Hepatocyte (in vitro differentiated cells): ENCODE data around the gene TMEM39B. TPM values are rescaled to one million over a fixed set of nuclear protein-coding genes. Genes with fewer than 3 reads are reported as not detected.

Experiments used
- DNase-seq: peaks from one replicate; pipeline ENCODE4 v3.0.0-alpha.2; 2016; ENCODE audit warnings: low spot score
- H2AFZ ChIP-seq: fragments of 200-600 bp; sonication (generic); 2 replicates; pipeline ENCODE4 v1.6.0; 2016; ENCODE audit warnings: antibody characterized with exemption, mild to moderate bottlenecking
- H3K27ac ChIP-seq: fragments of 200-600 bp; sonication (generic); 2 replicates; pipeline ENCODE4 v1.5.1; 2016; ENCODE audit warnings: mild to moderate bottlenecking
- H3K27me3 ChIP-seq: fragments of 200-600 bp; sonication (generic); 2 replicates; pipeline ENCODE4 v1.6.1; 2016
- H3K36me3 ChIP-seq: fragments of 200-600 bp; sonication (generic); replicated peaks from 2 replicates; pipeline ENCODE4 v1.5.1; 2016; ENCODE audit warnings: low read depth; ENCODE audit not compliant: insufficient read depth
- H3K4me1 ChIP-seq: fragments of 200-600 bp; sonication (generic); 2 replicates; pipeline ENCODE4 v1.5.1; 2016; ENCODE audit warnings: mild to moderate bottlenecking, moderate library complexity; ENCODE audit not compliant: insufficient read depth
- H3K4me2 ChIP-seq: fragments of 200-600 bp; sonication (generic); 2 replicates; pipeline ENCODE4 v1.6.0; 2016
- H3K4me3 ChIP-seq: fragments of 200-600 bp; sonication (generic); 2 replicates; pipeline ENCODE4 v1.5.1; 2016; ENCODE audit warnings: mild to moderate bottlenecking
- H3K79me2 ChIP-seq: fragments of 200-600 bp; sonication (generic); 2 replicates; pipeline ENCODE4 v1.6.0; 2017; ENCODE audit warnings: mild to moderate bottlenecking
- H3K9me2 ChIP-seq: fragments of 200-600 bp; sonication (generic); replicated peaks from 2 replicates; pipeline ENCODE4 v1.6.0; 2017; ENCODE audit warnings: mild to moderate bottlenecking; ENCODE audit not compliant: insufficient read depth
- H3K9me3 ChIP-seq: fragments of 200-600 bp; sonication (generic); 2 replicates; pipeline ENCODE4 v1.5.1; 2016; ENCODE audit warnings: low read depth, mild to moderate bottlenecking
- H4K20me1 ChIP-seq: fragments of 200-600 bp; sonication (generic); 2 replicates; pipeline ENCODE4 v1.6.0; 2016; ENCODE audit warnings: mild to moderate bottlenecking; ENCODE audit not compliant: insufficient read depth, poor library complexity, severe bottlenecking
- EZH2 ChIP-seq: fragments of 200-600 bp; sonication (generic); IDR thresholded peaks from 2 replicates; pipeline ENCODE4 v1.6.1; 2016; ENCODE audit warnings: antibody characterized with exemption, mild to moderate bottlenecking, borderline replicate concordance
- EZH2phosphoT487 ChIP-seq: fragments of 200-600 bp; sonication (generic); IDR thresholded peaks from one replicate; pipeline ENCODE4 v1.6.1; 2018; ENCODE audit warnings: antibody characterized with exemption, mild to moderate bottlenecking, low read depth, moderate library complexity; ENCODE audit not compliant: unreplicated experiment, severe bottlenecking
- WGBS: methylation state at CpG from one replicate; pipeline ENCODE4 v1.1.6; 2016; ENCODE audit warnings: low lambda C conversion rate; ENCODE audit errors: missing lambda C conversion rate; 5-methylcytosine and 5-hydroxymethylcytosine counted together
- polyA plus RNA-seq: library from polyadenylated mRNA; unstranded; fragments of >200 nt; fragmentation: Nextera tagmentation; extraction: Ambion mirVana; gene quantifications from 2 replicates; pipeline ENCODE4 v1.2.1, GENCODE V29; 2016
- total RNA-seq: library from RNA; depleted of rRNA; stranded (reverse); fragments of >200 nt; gene quantifications from 2 replicates; pipeline ENCODE4 v1.2.3, GENCODE V29; 2014
- TF ChIP-seq, protein P1 (sequence below): fragments of 200-600 bp; sonication (generic); IDR thresholded peaks from 2 replicates; pipeline ENCODE4 v1.5.1; 2016; ENCODE audit warnings: antibody characterized with exemption, mild to moderate bottlenecking; ENCODE audit not compliant: poor library complexity

The TMEM39B gene
- total and polyA plus RNA-seq, 2 experiments from 2014 or later: 3.9 to 5.1 TPM

DNA sequence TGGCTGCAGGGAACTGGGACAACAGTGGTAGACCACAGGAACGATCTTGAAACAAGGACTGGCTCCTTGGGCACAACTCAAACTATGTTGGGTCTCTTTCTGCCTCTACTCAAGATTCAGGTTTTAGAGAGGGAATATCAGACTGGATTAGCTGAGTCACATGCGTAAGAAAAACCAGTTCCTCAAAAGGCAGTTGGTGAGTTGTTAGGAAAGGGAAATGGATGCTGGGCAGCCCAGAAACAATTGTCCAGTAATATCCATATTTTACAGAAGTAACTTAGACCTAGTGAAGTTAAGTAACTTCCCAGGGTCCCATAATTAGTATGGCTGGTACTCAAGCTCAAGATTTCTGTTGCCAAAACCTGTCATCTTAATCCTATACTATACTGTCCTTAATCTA lies 27.0 kb upstream of the TMEM39B start:
- Histone ChIP-seq H3K4me2 (no peak overlapping the region), H2AFZ (no peak overlapping the region), H3K27ac (no peak overlapping the region), H3K4me1 (no peaks in the 10 kb centered on the region), H3K27me3 (no peaks in the 10 kb centered on the region), H3K36me3 (peaks cover 7% of the 10 kb centered on the region), H3K9me3 (no peaks in the 10 kb centered on the region), H3K4me3 (no peak overlapping the region), H3K9me2 (no peaks in the 10 kb centered on the region), H3K79me2 (peaks cover 39% of the 10 kb centered on the region), H4K20me1 (peaks cover 12% of the 10 kb centered on the region)
- no peak for DNase-seq
- WGBS: 96% methylated on average over 2 of the region's 2 CpGs
- TF ChIP-seq EZH2 (no peak), EZH2phosphoT487 (no peak)
- TF ChIP-seq, protein P1, sequence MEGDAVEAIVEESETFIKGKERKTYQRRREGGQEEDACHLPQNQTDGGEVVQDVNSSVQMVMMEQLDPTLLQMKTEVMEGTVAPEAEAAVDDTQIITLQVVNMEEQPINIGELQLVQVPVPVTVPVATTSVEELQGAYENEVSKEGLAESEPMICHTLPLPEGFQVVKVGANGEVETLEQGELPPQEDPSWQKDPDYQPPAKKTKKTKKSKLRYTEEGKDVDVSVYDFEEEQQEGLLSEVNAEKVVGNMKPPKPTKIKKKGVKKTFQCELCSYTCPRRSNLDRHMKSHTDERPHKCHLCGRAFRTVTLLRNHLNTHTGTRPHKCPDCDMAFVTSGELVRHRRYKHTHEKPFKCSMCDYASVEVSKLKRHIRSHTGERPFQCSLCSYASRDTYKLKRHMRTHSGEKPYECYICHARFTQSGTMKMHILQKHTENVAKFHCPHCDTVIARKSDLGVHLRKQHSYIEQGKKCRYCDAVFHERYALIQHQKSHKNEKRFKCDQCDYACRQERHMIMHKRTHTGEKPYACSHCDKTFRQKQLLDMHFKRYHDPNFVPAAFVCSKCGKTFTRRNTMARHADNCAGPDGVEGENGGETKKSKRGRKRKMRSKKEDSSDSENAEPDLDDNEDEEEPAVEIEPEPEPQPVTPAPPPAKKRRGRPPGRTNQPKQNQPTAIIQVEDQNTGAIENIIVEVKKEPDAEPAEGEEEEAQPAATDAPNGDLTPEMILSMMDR: no peak

DNA sequence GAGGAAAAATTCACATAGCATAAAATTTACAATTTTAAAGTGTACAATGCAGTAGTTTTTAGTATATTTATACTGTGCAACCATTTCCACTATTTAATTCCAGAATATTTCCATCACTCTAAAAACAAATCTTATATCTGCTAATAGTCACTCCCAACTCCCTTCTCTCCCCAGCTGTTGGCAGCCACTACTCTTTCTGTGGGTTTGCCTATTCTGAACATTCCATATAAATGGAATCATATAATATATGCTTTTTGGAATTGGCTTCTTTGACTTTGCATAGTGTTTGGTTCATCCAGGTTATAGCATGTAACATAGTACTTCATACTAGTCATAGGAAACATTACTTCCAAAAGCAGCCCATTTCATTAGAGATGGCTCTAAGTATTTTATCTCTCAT lies 25.0 kb upstream of the TMEM39B start:
- H3K9me3 ChIP-seq: no peaks in the 10 kb centered on the region

GRCh38 chr1:32048440-32048839 lies 24.3 kb upstream of the TMEM39B start:
- Histone ChIP-seq H4K20me1 (peaks cover 7% of the 10 kb centered on the region), H3K79me2 (peaks cover 44% of the 10 kb centered on the region), H3K27ac (no peak overlapping the region), H3K9me3 (no peaks in the 10 kb centered on the region), H3K4me1 (no peaks in the 10 kb centered on the region), H3K27me3 (no peaks in the 10 kb centered on the region), H3K9me2 (no peaks in the 10 kb centered on the region), H3K36me3 (peaks cover 7% of the 10 kb centered on the region), H3K4me3 (no peak overlapping the region), H2AFZ (no peak overlapping the region), H3K4me2 (no peak overlapping the region)
- no peak for DNase-seq
- TF ChIP-seq, protein P1: no peak
- no peak for TF ChIP-seq EZH2
- WGBS: 77% methylated on average over 2 of the region's 2 CpGs

More for the DNA sequence above, 25.0 kb upstream of the TMEM39B start:
- H3K4me1 ChIP-seq: no peaks in the 10 kb centered on the region
- no peak overlapping the region for H3K27ac ChIP-seq
- H3K4me3 ChIP-seq: no peak overlapping the region
- H4K20me1 ChIP-seq: peaks cover 7% of the 10 kb centered on the region
- no peak overlapping the region for H2AFZ ChIP-seq
- H3K9me2 ChIP-seq: no peaks in the 10 kb centered on the region
- H3K27me3 ChIP-seq: no peaks in the 10 kb centered on the region
- peaks cover 43% of the 10 kb centered on the region for H3K79me2 ChIP-seq
- no peak for DNase-seq
- H3K4me2 ChIP-seq: no peak overlapping the region
- TF ChIP-seq EZH2phosphoT487 (no peak), EZH2 (no peak)
- TF ChIP-seq, protein P1: no peak
- H3K36me3 ChIP-seq: peaks cover 7% of the 10 kb centered on the region

DNA sequence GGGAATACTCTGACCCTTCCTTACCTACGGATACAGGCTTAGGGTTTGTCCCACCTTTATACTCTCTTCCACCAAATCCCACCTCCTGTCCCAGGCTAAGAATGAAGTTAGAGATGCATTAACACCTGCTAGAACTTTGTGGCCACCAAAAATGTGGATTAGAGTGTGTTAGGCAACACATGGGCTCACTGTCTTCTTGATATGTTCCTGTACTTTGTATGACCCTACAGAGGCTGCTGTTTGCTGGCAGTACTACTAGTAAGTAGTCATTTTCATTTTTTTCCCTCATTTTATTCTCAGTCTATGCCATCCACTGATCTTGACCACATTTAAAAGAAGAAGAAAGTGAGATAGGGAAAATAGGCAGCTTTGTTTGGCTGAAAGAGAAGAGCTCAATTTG lies 21.0 kb upstream of the TMEM39B start:
- H3K36me3 ChIP-seq: no peaks in the 10 kb centered on the region
- H3K9me2 ChIP-seq: no peaks in the 10 kb centered on the region
- H2AFZ ChIP-seq: no peak overlapping the region
- 100% methylated on average over 1 of the region's 1 CpG for WGBS
- no peak overlapping the region for H3K4me2 ChIP-seq
- no peak overlapping the region for H3K27ac ChIP-seq
- no peak for DNase-seq
- H4K20me1 ChIP-seq: peaks cover 7% of the 10 kb centered on the region
- H3K27me3 ChIP-seq: no peaks in the 10 kb centered on the region
- H3K4me1 ChIP-seq: no peaks in the 10 kb centered on the region
- peaks cover 42% of the 10 kb centered on the region for H3K79me2 ChIP-seq
- no peak overlapping the region for H3K4me3 ChIP-seq
- H3K9me3 ChIP-seq: no peaks in the 10 kb centered on the region
- TF ChIP-seq, protein P1: no peak
- TF ChIP-seq EZH2 (no peak), EZH2phosphoT487 (no peak)
